Fibroblast of lung (primary cell): ENCODE results near the gene XPR1.

ENCODE experiments used
- EZH2 ChIP-seq: IDR thresholded peaks from 2 replicates; pipeline ENCODE4 v1.5.1; 2012; ENCODE audit warnings: low read length, control low read depth, mild to moderate bottlenecking; ENCODE audit errors: missing control alignments
- TF ChIP-seq, protein P1 (sequence below), 2 donors: IDR thresholded peaks in 1 of 2; conservative IDR thresholded peaks in 1 of 2; 1 replicate in 1 of 2; 2 replicates in 1 of 2; pipeline ENCODE4 v1.5.1; 2011 to 2012; ENCODE audit warnings: low read length in 2 of 2, control low read depth in 1 of 2, inconsistent platforms in 1 of 2, low read depth in 1 of 2, mild to moderate bottlenecking in 1 of 2

DNA sequence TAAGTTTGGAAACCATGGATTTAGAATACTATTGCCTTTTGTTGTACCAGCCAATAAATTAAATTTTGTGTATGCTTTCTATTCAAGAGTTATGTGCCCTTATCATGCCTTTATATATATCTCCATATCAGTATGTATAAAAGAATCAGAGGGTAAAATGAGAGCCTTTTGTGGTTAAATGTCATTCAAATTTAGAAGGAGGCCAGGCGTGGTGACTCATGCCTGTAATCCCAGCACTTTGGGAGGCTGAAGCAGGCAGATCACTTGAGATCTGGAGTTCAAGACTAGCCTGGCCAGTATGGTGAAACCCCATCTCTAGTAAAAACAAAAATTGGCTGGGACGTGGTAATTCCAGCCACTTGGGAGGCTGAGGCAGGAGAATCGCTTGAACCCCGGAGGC is 88.9 kb downstream of the XPR1 start:
- no peak for TF ChIP-seq EZH2
- TF ChIP-seq, protein P1, sequence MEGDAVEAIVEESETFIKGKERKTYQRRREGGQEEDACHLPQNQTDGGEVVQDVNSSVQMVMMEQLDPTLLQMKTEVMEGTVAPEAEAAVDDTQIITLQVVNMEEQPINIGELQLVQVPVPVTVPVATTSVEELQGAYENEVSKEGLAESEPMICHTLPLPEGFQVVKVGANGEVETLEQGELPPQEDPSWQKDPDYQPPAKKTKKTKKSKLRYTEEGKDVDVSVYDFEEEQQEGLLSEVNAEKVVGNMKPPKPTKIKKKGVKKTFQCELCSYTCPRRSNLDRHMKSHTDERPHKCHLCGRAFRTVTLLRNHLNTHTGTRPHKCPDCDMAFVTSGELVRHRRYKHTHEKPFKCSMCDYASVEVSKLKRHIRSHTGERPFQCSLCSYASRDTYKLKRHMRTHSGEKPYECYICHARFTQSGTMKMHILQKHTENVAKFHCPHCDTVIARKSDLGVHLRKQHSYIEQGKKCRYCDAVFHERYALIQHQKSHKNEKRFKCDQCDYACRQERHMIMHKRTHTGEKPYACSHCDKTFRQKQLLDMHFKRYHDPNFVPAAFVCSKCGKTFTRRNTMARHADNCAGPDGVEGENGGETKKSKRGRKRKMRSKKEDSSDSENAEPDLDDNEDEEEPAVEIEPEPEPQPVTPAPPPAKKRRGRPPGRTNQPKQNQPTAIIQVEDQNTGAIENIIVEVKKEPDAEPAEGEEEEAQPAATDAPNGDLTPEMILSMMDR (conservative IDR thresholded peaks at IDR 0.05 in 1 of 2, IDR thresholded peaks at IDR 0.05 in 1 of 2; ENCODE audit: low read depth in 1 of 2, low read length in 2 of 2): no peak
